Ovary (tissue), 3 donors: ENCODE data around the gene NBEA.

Experiments
- POLR2A ChIP-seq: fragments of 450-650 bp; IDR thresholded peaks from one replicate; pipeline ENCODE4 v1.6.1; 2017; ENCODE audit warnings: antibody characterized with exemption, mild to moderate bottlenecking, moderate library complexity
- TF ChIP-seq, protein P1 (sequence below), 3 donors: fragments of 450-650 bp in 2 of 3; fragments of 200-600 bp in 1 of 3; IDR thresholded peaks; one replicate each; pipeline versions ENCODE4 v1.5.1 to v1.8.0; 2016 to 2022; ENCODE audit warnings: antibody characterized with exemption in 3 of 3, mild to moderate bottlenecking in 1 of 3
- donor health status: DM: no; HTN: no; CAD: no.

DNA sequence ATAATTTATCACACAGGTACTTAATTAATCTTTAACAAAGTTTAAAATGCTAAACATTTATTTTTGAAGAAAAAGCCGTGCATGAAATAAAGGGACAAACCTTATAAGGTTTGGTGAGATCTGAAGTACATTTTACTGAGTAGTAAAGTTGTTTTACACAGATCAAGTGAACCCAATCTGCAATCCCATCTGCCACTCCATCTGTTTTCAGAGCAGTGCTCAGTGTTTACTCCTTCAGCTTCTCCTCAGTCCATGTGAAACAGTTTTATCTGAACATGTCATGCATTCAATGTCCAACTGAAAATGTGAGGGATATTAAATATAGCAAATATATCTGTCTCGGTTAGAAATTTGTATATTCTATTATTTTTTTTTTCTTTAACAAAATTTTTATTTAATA lies 367.6 kb downstream of the NBEA start:
- no peak for TF ChIP-seq POLR2A
- TF ChIP-seq, protein P1, sequence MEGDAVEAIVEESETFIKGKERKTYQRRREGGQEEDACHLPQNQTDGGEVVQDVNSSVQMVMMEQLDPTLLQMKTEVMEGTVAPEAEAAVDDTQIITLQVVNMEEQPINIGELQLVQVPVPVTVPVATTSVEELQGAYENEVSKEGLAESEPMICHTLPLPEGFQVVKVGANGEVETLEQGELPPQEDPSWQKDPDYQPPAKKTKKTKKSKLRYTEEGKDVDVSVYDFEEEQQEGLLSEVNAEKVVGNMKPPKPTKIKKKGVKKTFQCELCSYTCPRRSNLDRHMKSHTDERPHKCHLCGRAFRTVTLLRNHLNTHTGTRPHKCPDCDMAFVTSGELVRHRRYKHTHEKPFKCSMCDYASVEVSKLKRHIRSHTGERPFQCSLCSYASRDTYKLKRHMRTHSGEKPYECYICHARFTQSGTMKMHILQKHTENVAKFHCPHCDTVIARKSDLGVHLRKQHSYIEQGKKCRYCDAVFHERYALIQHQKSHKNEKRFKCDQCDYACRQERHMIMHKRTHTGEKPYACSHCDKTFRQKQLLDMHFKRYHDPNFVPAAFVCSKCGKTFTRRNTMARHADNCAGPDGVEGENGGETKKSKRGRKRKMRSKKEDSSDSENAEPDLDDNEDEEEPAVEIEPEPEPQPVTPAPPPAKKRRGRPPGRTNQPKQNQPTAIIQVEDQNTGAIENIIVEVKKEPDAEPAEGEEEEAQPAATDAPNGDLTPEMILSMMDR (IDR thresholded peaks at IDR 0.05) = no peak
